GM21360 (cell line): ENCODE data around the gene COL25A1.
"Not testable (repeated sequence)": the region's sequence is repeated elsewhere in the genome, so short reads cannot be mapped to it uniquely, and the experiment has no call there.

Source experiments
- ATAC-seq: cut with Tn5 transposase; IDR thresholded peaks from one replicate; pipeline ENCODE4 v1.9.1; 2021; ENCODE audit warnings: mild to moderate bottlenecking, moderate library complexity; ENCODE audit not compliant: unreplicated experiment

Gene COL25A1

DNA sequence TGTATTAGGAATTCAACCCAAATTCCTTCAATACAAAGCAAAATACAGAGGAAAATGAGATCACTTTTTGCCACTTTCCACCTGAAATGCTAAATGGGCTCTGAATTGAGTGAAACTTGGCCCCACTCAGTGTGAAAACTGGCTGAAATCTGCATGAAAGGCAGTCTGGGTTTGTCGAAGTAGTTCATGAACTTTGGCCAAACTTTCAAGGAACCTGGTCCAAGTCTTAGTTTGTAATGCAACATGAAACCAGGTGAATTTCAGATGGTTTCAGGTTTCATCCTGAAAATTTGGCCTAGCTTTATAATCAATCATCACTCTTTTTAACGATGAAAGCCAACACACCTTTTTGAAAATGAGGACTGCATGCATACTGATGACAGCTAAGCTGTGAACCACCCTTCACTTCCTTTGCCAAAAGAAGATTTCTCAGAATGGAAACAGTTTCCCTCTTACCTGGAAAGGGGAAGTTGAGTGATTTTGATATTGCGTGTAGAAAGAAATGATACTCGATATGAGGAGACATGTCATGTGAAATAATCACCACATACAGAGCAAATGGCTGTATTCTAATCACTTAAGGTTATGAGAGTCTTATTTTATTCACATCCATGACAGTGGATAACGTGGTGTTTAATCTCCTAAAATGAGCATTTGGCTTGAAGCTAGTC is 329.7 kb downstream of the COL25A1 start:
- ATAC-seq = peak; percentile 60

GRCh38 chr4:108971473-108971872 is 331.0 kb downstream of the COL25A1 start:
- no peak for ATAC-seq

GRCh38 chr4:108965472-108966076 is 336.9 kb downstream of the COL25A1 start:
- no peak for ATAC-seq

- no peak for ATAC-seq
Observed at GRCh38 chr4:108965016-108965415, 337.4 kb downstream of the COL25A1 start.

GRCh38 chr4:108963910-108964309 is 338.5 kb downstream of the COL25A1 start:
- no peak for ATAC-seq

DNA sequence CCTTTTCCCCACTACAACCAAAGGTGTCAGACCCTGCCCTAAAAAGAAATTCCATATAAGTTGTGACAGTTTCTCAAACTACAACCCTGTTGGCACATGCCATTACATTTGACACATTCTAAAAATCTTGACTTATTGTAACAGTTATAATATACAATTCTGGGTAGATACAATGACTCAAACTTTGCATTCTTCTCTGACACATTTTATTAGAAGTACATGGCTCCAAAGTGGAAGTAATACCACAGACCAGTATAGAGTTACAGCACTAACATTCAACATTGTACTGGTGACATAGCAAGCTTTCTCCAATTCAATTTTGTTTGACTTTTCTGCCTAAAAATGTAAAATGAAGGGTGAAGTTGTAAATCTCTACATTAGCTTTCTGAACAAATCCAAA is 343.0 kb downstream of the COL25A1 start:
- ATAC-seq = no peak

GRCh38 chr4:108954880-108955279 is 347.6 kb downstream of the COL25A1 start:
- ATAC-seq = no peak

DNA sequence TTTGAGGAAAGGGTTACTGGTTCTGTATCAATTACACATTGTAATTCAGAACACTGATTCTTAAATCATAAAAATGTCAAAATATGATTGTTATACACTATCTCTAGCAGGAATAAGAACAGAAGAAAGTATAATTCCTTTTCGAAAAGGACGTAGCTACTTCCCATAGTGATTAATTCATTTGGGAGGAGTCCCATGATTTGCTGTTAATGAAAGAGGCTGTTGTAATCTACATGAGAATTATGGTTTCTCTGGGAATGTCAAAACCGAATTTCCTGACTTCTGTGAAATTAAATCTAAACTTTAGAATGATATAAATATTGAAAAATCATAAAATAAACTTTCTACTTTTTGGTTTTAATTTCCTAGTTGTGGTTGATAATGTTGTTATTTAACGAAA is 348.5 kb downstream of the COL25A1 start:
- no peak for ATAC-seq

DNA sequence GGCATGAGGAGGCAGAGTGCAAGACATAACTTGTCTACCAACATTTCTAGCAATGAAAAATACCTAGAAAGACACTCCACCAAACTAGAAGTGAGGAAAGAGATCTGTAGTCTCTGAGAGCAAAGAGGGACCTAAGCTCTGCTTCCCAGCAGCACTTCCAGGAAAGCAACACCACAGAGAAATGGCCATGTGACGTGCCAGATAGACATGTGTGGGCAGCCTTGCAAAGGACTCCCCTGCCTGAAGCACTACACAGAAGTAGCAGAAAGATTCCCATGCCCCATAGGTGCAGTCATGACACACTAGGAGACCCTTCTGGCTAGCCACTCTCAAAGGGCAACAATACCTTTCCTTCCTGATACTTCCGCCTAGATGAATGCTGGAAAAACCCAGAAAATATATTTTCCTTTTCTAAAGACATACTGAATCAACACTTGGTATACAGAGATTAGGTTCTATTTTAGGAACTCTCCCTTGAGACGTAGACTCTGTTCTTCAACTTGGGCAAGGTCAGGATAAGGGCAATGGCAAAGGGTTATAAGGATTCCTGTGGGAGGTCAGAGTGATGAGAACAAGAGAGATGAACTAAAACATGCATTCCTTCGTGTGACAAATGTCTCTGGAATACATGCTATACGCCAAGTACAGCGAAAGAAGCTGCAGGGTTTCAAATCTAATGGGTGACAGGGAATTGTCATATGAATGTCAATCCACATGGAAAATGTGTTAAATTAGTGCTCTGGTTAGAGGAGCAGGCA is 352.1 kb downstream of the COL25A1 start:
- ATAC-seq = no peak

- ATAC-seq = no peak
Observed at GRCh38 chr4:108947526-108947925, 354.9 kb downstream of the COL25A1 start.

- no peak for ATAC-seq
Observed at GRCh38 chr4:108946237-108946636, 356.2 kb downstream of the COL25A1 start.

- ATAC-seq = no peak
Observed at GRCh38 chr4:108943976-108944591, 358.4 kb downstream of the COL25A1 start.

DNA sequence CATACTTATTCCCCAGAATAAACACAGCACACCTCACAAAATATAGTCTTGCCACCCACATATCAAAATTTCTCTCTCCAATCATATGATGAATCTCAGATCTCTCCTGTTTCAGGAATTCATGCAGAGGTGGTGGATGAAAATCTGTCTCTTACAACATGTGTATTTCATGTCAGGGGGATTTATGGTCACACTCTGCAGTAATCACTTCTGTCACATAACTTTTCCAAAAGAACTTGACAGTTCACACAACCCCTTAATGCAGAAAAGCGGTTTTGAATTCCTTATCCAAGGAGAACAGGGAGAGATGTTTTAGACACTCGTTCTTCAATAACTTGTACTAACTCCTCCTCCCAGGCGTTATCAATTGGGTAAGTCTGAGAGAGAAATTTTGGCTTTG is 359.1 kb downstream of the COL25A1 start:
- no peak for ATAC-seq

- no peak for ATAC-seq
Observed at GRCh38 chr4:108941904-108942430, 360.5 kb downstream of the COL25A1 start.

- ATAC-seq = no peak
Observed at GRCh38 chr4:108940634-108941033, 361.8 kb downstream of the COL25A1 start.

- ATAC-seq = no peak
Observed at GRCh38 chr4:108940149-108940548, 362.3 kb downstream of the COL25A1 start.

- no peak for ATAC-seq
Observed at GRCh38 chr4:108937066-108937465, 365.4 kb downstream of the COL25A1 start.

DNA sequence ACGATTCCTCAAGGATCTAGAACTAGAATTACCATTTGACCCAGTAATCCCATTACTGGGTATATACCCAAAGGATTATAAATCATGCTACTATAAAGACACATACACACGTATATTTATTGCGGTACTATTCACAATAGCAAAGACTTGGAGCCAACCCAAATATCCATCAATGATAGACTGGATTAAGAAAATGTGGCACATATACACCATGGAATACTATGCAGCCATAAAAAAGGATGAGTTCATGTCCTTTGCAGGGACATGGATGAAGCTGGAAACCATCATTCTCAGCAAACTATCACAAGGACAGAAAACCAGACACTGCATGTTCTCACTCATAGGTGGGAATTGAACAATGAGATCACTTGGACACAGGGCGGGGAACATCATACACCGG is 368.5 kb downstream of the COL25A1 start:
- not testable (repeated sequence) for ATAC-seq

GRCh38 chr4:108933046-108933445 is 369.4 kb downstream of the COL25A1 start:
- no peak for ATAC-seq

DNA sequence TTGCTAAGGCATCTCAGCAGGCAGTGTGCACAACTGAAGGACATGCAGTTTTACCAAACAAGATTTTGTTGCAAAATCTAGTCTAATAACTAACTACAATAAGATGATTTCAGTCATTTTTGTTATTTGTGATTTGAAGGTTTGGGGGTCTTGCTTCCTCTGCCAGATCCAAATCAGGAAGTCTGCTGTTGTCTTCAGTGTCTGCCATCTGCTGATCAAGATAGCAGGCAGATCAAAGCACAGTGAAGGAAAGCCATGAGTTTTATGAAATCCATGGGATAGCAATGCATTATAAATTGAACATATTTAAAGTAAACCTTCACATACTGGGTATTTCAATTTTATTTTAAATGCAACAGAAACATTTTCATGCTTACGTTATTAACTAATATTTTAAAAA is 370.5 kb downstream of the COL25A1 start:
- no peak for ATAC-seq

- no peak for ATAC-seq
Observed at GRCh38 chr4:108930186-108930585, 372.3 kb downstream of the COL25A1 start.
